ENCODE results near the gene ERCC6.

- TF ChIP-seq, protein P1, sequence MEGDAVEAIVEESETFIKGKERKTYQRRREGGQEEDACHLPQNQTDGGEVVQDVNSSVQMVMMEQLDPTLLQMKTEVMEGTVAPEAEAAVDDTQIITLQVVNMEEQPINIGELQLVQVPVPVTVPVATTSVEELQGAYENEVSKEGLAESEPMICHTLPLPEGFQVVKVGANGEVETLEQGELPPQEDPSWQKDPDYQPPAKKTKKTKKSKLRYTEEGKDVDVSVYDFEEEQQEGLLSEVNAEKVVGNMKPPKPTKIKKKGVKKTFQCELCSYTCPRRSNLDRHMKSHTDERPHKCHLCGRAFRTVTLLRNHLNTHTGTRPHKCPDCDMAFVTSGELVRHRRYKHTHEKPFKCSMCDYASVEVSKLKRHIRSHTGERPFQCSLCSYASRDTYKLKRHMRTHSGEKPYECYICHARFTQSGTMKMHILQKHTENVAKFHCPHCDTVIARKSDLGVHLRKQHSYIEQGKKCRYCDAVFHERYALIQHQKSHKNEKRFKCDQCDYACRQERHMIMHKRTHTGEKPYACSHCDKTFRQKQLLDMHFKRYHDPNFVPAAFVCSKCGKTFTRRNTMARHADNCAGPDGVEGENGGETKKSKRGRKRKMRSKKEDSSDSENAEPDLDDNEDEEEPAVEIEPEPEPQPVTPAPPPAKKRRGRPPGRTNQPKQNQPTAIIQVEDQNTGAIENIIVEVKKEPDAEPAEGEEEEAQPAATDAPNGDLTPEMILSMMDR (IDR thresholded peaks at IDR 0.05; ENCODE audit: poor library complexity, severe bottlenecking), result no peak
- TF ChIP-seq EZH2 (IDR thresholded peaks at IDR 0.05; ENCODE audit: borderline replicate concordance, insufficient read depth, low read length, poor library complexity, severe bottlenecking), result no peak
- TF ChIP-seq TAF1 (IDR thresholded peaks at IDR 0.05; ENCODE audit: low read depth), result no peak
- no peak for TF ChIP-seq POLR2AphosphoS5 (IDR thresholded peaks at IDR 0.05)
- TF ChIP-seq MXI1 (conservative IDR thresholded peaks at IDR 0.05; ENCODE audit: poor library complexity, severe bottlenecking), result no peak
Observed at GRCh38 chr10:49471532-49471931, 67.4 kb downstream of the ERCC6 start.
